Measurements from ENCODE around the gene DHRS7B.

DHRS7B gene

GRCh38 chr17:21239680-21240368, 113.1 kb downstream of the DHRS7B start:
- peaks cover 0 to 37% (median 11%) of the 10 kb centered on the region in 4 donors for H3K4me1 ChIP-seq
- H3K9me3 ChIP-seq, result no peaks in the 10 kb centered on the region
- H3K36me3 ChIP-seq, result peaks cover 0 to 29% (median 27%) of the 10 kb centered on the region in 3 donors
- peak; percentile 35 to 40 for TF ChIP-seq CTCF (IDR thresholded peaks at IDR 0.05)
- intact Hi-C loops (cut with DNase I; ENCODE audit: low total_unique reads), result loop anchor here (10.0 kb wide), 1 partner anchor 115 kb away; the partner anchor contains the start of gene DHRS7B
- no peak for DNase-seq
- no peak overlapping the region for H3K4me3 ChIP-seq
- H3K27me3 ChIP-seq, result no peaks in the 10 kb centered on the region
- no peak overlapping the region for H3K27ac ChIP-seq

- peaks cover 0 to 29% (median 27%) of the 10 kb centered on the region in 3 donors for H3K36me3 ChIP-seq
- TF ChIP-seq CTCF (IDR thresholded peaks at IDR 0.05), result no peak
- intact Hi-C loops (cut with DNase I; ENCODE audit: low total_unique reads), result loop anchor here (10.0 kb wide), 1 partner anchor 116 kb away; the partner anchor contains the start of gene DHRS7B
- H3K27me3 ChIP-seq, result no peaks in the 10 kb centered on the region
- H3K4me3 ChIP-seq, result no peak overlapping the region
- no peaks in the 10 kb centered on the region for H3K9me3 ChIP-seq
- H3K4me1 ChIP-seq, result peaks cover 0 to 38% (median 11%) of the 10 kb centered on the region in 4 donors
- H3K27ac ChIP-seq, result no peak overlapping the region
- no peak for DNase-seq
Measured at GRCh38 chr17:21240369-21241055, 113.7 kb downstream of the DHRS7B start.
